Osteocyte (in vitro differentiated cells): ENCODE data around the gene MTUS2. TPM values are rescaled to one million over a fixed set of nuclear protein-coding genes. Genes with fewer than 3 reads are reported as not detected.

ENCODE experiments used
- DNase-seq: peaks from one replicate; pipeline ENCODE4 v3.0.0; 2021; ENCODE audit warnings: mixed read lengths; ENCODE audit not compliant: unreplicated experiment; ENCODE audit errors: extremely low spot score
- H3K27ac Mint-ChIP-seq: one replicate; pipeline ENCODE4 v1.8.0; 2021; ENCODE audit warnings: mild to moderate bottlenecking, mixed read lengths; ENCODE audit not compliant: unreplicated experiment
- H3K27me3 Mint-ChIP-seq: one replicate; pipeline ENCODE4 v1.8.0; 2021; ENCODE audit warnings: mixed read lengths; ENCODE audit not compliant: unreplicated experiment
- H3K36me3 Mint-ChIP-seq: one replicate; pipeline ENCODE4 v1.8.0; 2021; ENCODE audit warnings: mixed read lengths; ENCODE audit not compliant: unreplicated experiment
- H3K4me1 Mint-ChIP-seq: one replicate; pipeline ENCODE4 v1.8.0; 2021; ENCODE audit warnings: mixed read lengths; ENCODE audit not compliant: unreplicated experiment
- H3K4me3 Mint-ChIP-seq: one replicate; pipeline ENCODE4 v1.8.0; 2021; ENCODE audit warnings: mild to moderate bottlenecking, moderate library complexity, mixed read lengths; ENCODE audit not compliant: unreplicated experiment
- H3K9me3 Mint-ChIP-seq: one replicate; pipeline ENCODE4 v1.8.0; 2021; ENCODE audit warnings: mixed read lengths; ENCODE audit not compliant: unreplicated experiment
- total RNA-seq: library from RNA; stranded (reverse); gene quantifications from 2 replicates; pipeline ENCODE4 v1.2.1, GENCODE V29; 2021
- TF ChIP-seq, protein P1 (sequence below): fragments of 200-600 bp; sonication (generic); IDR thresholded peaks from 2 replicates; pipeline ENCODE4 v1.5.0; 2021; ENCODE audit warnings: antibody characterized with exemption, mild to moderate bottlenecking, moderate library complexity

MTUS2 gene
- total RNA-seq, 1 donor from 2014 or later, result 0.05 TPM

DNA sequence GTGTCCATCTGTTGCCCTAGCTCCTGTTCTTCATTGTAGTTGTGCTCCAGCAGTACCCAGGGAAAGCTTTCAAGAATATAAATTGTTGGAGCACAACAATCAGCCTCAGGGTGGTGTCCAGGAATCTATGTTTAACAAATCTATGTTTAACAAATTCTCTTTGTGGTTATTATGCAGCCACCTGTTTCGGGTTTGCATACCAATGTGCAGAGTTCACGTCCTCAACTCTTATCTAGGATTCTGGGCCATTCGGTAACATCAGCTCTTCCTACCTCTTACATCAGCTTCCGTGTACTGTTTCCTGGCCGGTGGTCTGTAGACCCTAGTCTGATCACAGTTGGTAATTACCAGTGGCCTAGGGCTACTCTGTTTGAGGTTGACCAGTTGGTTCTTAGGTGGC, 17.0 kb downstream of the MTUS2 start:
- H3K27me3 Mint-ChIP-seq, result peaks cover 32% of the 10 kb centered on the region
- TF ChIP-seq, protein P1, sequence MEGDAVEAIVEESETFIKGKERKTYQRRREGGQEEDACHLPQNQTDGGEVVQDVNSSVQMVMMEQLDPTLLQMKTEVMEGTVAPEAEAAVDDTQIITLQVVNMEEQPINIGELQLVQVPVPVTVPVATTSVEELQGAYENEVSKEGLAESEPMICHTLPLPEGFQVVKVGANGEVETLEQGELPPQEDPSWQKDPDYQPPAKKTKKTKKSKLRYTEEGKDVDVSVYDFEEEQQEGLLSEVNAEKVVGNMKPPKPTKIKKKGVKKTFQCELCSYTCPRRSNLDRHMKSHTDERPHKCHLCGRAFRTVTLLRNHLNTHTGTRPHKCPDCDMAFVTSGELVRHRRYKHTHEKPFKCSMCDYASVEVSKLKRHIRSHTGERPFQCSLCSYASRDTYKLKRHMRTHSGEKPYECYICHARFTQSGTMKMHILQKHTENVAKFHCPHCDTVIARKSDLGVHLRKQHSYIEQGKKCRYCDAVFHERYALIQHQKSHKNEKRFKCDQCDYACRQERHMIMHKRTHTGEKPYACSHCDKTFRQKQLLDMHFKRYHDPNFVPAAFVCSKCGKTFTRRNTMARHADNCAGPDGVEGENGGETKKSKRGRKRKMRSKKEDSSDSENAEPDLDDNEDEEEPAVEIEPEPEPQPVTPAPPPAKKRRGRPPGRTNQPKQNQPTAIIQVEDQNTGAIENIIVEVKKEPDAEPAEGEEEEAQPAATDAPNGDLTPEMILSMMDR, result no peak
- no peak overlapping the region for H3K4me3 Mint-ChIP-seq
- no peaks in the 10 kb centered on the region for H3K4me1 Mint-ChIP-seq
- H3K27ac Mint-ChIP-seq, result no peak overlapping the region
- DNase-seq, result no peak
- no peaks in the 10 kb centered on the region for H3K36me3 Mint-ChIP-seq
- no peaks in the 10 kb centered on the region for H3K9me3 Mint-ChIP-seq

DNA sequence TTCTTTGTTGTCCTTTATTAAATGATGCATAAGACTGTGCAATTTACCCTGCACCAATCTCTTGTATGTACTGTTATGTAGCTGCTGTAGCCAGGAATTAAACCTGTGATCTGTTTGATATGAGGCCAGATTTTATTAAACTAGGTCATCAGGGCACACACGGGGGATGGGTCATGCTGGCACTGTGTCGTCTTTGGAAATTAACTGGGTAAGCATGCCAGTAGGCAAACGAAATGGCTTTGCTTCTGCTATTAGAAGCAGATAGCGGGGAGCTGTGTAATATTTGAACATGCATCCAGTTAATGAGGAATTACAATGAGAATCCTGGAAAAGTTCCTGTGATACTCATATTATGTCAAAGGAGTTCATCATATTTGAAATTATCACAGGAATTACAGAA, 23.5 kb downstream of the MTUS2 start:
- no peaks in the 10 kb centered on the region for H3K36me3 Mint-ChIP-seq
- no peak for DNase-seq
- H3K4me3 Mint-ChIP-seq, result no peak overlapping the region
- TF ChIP-seq, protein P1, result no peak
- H3K27ac Mint-ChIP-seq, result no peak overlapping the region
- no peaks in the 10 kb centered on the region for H3K4me1 Mint-ChIP-seq
- peaks cover 42% of the 10 kb centered on the region for H3K27me3 Mint-ChIP-seq
- no peaks in the 10 kb centered on the region for H3K9me3 Mint-ChIP-seq

DNA sequence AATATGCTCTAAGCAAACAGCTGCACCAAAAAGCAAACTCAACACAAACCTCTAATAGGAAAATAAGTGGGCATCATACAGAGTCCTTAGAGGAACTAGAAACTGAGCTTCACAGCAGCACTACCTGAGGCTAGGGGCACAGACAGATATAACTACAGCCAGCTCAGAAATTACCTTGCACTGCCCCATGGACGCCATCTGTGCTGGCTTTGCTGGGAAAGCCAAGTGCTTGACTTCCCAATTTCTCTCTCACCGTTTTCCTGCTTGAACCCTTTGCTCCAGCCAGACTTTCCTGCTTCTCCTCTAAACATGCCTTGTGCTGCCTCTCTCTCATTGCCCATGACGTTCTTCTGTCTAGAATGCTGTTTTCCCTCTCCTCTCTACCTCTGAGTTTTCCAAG, 29.3 kb downstream of the MTUS2 start:
- no peaks in the 10 kb centered on the region for H3K36me3 Mint-ChIP-seq
- no peaks in the 10 kb centered on the region for H3K4me1 Mint-ChIP-seq
- DNase-seq, result no peak
- peaks cover 34% of the 10 kb centered on the region for H3K27me3 Mint-ChIP-seq
- TF ChIP-seq, protein P1, result no peak
- H3K27ac Mint-ChIP-seq, result no peak overlapping the region
- H3K9me3 Mint-ChIP-seq, result no peaks in the 10 kb centered on the region
- H3K4me3 Mint-ChIP-seq, result no peak overlapping the region

DNA sequence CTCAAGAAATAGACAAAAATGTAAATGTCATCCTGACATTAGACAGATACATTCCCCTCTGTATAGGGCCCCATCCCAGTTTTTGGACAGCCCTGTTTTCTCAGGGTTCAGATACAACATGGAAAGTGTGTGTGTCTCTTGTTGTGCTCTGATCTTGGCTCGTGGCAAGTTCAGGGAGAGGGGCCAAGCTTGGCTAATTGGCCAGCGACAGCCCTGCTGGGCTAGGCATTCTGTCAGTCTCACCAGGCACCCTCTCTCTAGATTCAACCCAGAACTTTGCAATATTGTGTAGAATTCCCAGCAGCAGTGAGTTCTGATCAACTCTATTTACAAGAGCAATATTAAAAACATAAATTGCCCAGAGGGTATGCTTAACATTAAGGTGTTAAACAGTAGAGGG, 30.1 kb downstream of the MTUS2 start:
- TF ChIP-seq, protein P1, result no peak
- DNase-seq, result no peak
- no peaks in the 10 kb centered on the region for H3K4me1 Mint-ChIP-seq
- H3K36me3 Mint-ChIP-seq, result no peaks in the 10 kb centered on the region
- no peaks in the 10 kb centered on the region for H3K9me3 Mint-ChIP-seq
- H3K27me3 Mint-ChIP-seq, result peaks cover 32% of the 10 kb centered on the region
- no peak overlapping the region for H3K4me3 Mint-ChIP-seq
- no peak overlapping the region for H3K27ac Mint-ChIP-seq

DNA sequence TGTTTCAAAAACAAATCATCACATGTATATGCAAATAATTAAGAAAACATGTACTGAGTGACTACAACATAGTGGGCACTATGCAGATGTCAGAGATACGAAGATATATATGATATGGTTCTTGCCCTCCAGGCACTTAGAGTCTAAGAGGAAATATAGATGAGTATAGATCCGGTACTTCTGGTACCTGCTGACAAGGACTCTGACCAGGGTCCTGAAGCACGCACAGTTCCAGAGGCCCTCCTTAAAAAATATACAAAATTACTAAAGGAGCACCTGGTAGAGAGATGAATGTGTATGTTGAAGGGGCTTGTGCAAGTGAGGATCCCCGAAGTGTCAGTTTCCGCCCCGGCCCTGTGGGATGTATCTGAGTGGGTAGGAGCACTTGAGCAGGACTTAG, 31.3 kb downstream of the MTUS2 start:
- no peaks in the 10 kb centered on the region for H3K36me3 Mint-ChIP-seq
- H3K4me3 Mint-ChIP-seq, result no peak overlapping the region
- H3K9me3 Mint-ChIP-seq, result no peaks in the 10 kb centered on the region
- H3K4me1 Mint-ChIP-seq, result no peaks in the 10 kb centered on the region
- TF ChIP-seq, protein P1, result no peak
- no peak overlapping the region for H3K27ac Mint-ChIP-seq
- peaks cover 23% of the 10 kb centered on the region for H3K27me3 Mint-ChIP-seq
- no peak for DNase-seq
